Measurements from ENCODE around the gene CPE.

CPE gene

DNA sequence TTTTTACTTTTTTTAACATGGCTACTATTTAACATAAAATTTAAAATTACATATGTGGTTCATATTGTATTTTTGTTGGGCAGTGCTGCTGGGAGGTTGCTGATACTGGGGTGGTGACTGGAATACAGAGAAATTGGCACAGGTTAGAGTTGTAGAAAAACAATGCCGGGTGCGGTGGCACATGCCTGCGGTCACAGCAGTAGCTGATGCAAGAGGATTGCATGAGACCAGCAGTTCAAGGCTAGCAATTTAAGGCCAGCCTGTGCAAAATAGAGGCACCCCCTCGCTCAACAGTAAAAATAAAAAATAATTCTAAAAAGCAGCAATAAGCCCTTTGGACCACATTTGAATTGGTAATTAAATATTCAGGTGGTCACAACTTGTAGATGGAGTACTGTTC lies 11.8 kb upstream of the CPE start:
- DNase-seq = no peak

DNA sequence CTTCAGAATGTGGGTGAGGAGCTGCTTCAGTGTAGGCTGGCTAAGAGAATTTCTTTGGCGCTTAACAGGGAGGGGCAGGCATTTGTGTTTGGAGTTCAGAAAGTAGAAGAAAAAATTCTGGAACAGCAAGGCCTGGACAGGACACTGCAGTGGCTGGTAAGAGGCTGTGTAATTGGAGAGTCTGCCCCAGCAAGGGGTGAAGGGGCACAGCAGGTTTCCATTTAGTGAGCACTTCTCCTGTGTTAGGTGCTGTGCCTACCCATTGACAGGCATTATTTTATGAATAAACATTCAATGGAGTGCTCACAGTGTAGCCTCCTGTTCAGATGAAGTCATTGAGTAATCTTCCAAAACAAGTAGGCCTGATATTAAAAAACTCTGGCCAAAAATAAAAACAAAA lies 10.7 kb upstream of the CPE start:
- no peak for DNase-seq

DNA sequence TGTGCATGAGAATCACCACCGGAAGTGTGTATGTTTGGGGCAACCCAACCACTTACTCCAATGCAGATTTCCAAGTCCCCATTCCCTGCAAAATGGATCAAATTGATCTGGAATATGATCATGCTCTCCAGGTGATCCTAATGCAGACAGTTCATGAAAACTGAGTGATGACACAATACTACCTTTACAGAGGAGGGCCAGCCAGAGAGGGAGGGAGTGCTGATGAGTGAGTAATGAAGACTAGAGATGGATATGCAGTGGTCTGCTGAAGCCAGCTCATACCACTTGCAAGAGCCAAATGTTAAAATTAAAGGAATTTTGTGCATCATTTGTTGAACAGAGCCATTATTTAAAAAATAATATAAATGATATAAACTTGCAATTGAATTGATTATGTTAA lies 10.2 kb upstream of the CPE start:
- DNase-seq = no peak

DNA sequence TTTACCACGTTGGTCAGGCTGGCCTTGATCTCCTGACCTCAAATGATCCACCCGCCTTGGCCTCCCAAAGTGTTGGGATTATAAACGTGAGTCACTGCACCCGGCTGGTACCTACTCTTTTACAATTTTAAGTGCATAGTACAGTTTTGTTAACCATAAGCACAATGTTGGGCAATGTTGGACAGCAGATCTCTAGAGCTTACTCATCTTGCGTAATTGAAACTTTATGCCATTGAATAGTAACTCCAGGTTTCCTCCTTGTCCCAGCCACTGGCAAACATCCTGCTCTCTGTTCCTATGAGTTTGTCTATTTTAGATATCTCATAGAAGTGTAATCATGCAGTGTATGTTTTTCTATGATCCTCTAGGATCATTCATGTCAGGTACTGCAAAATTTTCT lies 9.3 kb upstream of the CPE start:
- DNase-seq = no peak

DNA sequence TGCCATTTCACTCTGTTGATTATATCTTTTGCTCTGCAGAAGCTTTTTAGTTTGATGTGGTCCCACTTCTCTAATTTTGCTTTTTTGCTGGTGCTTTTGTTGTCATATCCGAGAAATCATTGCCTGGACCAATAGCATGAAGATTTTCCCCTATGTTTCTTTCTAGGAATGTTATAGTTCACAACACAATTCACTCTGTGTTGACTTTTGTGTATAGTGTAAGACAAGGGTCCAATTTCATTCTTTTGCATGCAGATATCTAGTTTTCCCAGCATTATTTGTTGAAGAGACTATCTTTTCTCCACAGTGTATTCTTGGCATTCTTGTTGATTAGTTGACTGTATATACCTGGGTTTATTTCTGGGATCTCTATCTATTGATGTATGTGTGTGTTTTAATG lies 8.3 kb upstream of the CPE start:
- no peak for DNase-seq

DNA sequence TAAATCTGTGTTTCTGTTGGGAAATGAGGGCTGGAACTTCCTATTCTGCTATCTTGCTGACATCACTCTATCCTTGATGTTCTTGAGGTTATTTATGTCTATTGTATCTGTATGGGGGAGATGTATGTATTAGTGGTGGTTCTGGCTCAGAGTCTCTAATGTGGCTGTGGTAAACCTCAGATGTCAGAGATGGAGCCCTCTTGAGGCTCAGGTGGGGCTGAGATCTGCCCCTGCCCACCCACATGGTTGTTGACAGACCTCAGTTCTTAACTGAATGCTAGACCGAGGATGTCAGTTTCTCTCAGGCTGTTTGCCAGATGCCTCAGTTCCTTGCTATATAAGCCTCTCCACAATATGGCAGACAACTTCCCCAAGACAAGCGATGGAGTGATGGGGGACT lies 3.3 kb upstream of the CPE start:
- DNase-seq = no peak

DNA sequence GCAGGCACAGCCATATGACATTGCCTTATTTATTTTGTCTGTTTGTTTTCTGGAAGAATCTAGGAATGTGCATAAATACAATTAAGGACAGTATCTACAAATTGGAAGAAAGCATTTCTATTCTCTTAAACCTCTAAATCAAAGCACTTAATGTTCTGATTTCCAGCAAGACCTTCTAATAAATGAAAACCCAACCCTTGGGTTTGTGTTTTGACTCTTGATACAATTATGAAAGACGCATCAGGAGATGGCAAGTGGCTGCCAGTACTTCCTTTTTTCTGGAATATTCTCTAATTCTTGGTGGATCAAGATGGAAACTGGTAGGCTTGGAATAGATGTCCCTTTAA lies 437 bp upstream of the CPE start:
- DNase-seq = no peak

DNA sequence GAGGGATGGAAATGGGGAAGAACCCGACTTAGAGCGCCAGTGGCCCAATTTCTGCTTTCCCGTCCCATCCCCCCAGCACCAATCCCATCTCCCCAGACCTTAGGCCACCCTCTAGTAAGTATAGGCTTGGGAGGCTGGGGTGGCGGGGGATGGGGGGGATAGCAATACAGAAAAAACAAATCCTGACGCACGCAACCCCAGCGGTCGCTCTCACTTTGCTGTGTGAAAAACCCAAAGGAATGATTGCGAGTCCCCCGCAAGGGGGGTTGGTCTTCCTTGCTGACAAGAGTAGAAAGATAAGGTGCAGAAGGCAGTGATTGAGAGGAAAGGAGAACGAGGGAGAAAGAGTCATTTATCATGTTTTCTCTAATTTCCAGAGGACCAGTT lies 863 bp downstream of the CPE start:
- no peak for DNase-seq

DNA sequence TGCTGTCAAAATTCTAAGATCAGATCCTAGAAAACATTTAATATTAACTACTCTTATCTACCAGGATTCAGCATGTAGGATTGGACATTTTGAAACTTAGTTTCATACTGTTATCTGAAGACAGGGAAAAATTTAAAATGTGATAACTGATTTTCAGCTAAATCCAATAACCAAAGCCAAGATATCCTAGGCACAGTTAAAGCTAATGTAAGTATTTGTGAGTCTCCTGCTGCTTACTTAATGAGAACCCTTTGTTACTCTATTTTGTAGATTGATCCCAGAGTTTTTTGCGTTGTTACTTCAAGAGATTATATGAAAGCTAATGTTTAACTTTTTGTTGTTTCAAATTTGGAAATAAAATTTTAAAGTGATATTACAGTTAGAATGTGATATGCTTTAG lies 2.0 kb downstream of the CPE start:
- DNase-seq = no peak

DNA sequence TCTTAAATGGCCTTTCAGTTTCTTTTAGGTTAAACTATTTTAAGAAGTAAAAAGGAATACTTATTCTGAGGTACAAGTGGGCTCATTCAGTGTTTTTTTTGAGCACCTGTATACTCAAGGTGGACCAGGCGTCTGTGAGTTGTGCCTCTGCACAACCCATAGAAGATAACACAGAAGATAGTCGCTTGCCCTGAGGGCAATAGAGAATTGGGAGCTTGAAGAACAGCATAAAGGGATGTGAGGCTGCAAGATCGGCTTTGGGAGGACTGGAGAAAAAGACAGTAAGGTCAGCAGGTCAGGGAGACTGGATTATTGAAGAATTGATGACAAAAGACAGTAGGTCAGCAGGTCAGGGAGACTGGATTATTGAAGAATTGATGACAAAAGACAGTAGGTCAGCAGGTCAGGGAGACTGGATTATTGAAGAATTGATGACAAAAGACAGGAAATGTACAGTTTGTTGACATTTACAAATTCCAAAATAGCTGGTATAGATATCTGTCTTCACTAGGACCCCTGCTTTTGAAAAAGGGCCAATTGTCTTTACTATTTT lies 3.1 kb downstream of the CPE start:
- no peak for DNase-seq

DNA sequence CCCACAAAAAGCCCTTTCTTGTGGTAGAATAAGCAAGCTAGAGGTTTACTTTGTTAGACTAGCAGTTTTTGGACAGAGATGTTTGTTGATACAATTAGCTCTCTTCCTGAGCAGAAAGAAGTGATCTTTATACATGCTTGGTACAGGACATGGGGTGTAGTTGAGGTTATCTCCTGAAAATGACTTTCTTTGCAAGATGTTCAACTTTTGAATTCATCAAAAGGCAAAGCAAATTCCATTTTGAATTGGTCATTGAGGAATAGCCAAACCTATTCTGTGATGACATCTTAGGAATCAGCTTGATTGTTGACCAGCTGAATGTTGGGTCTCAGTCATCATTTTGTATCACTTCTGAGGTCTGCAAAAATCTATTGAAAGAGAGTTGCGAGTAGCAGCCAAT lies 3.8 kb downstream of the CPE start:
- no peak for DNase-seq

DNA sequence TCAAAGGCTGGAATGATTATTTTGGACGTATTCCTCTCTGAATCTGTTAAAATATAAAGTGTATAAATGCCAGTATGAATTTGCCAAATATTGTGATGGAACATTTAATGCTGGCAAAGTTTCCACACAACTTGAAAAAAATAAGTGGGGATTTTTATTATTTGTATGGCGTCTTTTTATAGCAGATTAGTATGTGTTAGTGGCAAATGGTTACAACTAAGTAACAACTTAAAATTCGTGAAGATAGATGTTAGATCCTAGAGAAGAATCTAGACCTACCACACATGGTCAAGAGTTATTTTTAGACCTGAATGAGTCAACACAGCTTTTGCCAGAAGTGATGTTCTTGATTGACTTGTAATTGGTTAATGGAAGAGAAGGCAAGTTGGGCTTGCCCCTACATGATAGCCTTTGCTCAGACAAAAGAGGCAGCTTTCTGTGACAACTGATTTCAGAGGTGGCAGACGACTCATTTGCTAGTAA lies 4.8 kb downstream of the CPE start:
- DNase-seq = no peak

DNA sequence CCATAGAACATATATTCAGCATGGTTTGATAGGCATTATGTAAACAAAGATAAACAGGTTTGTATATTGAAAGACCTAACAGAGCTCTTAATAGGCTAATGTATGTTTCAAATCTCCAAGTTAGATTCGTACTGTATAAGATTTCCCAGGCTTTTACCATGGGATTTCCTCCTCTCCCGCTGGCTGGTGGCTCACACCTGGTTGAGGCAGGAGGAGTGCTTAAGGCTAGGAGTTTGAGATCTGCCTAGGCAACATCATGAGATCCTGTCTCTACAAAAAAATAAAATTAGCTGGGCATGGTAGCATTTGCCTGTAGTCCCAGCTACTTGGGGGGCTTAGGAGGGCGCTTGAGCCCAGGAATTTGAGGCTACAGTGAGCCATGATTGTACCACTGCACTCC lies 5.4 kb downstream of the CPE start:
- DNase-seq = no peak

DNA sequence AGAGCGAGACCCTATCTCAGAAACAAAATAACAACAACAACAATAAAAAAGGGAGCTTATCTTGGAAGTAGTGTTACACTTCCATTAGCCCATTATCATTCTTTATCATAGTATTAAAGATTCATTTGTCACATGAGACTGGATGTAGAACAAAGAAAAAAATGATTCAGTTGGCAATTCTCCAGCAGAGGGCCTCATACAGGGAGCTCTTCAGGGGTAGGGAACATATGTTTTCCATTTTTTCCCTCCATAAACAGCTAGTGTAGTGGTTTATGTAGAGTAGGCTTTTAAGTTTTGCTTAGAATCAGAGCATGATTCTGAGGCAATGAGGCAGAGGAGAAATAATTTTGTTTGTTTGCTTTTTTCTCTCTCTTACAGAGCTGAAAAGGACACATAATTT lies 5.8 kb downstream of the CPE start:
- DNase-seq = no peak

DNA sequence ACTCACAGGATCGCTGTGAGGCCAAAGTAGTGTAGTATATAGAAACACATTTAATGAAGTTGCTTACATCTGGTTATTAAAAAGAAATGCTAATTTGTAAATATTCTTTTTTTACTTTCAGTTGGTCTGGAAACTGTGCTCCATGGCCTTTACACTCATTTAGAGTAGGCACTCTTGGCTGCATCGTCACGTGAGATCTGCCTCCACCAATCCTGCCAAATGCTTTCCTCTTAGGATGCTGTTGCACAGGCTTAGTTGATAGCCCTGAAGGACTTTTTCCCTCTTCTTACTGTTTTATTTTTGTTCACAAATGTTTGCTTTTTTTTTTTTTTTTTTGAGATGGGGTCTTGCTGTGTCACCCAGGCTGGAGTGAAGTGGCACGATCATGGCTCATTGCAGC lies 6.3 kb downstream of the CPE start:
- DNase-seq = no peak

DNA sequence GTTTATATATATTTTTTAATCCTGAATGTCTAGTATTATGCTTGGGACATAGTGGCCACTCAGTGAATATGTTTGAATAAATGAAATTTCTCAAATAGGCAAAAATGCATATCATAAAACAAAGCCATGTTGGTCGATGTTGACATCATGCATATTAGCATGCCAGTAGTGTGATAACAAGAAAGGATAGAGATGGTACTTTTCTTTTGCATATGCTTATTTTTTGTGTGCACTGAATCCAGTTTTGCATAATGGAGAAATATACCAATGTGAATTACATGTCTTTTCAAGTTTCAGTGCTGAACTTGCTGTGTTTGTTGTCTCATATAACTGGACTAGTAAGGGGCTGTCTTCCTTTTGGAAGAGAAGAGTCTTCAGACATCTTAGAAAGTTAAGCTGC lies 7.5 kb downstream of the CPE start:
- DNase-seq = no peak

DNA sequence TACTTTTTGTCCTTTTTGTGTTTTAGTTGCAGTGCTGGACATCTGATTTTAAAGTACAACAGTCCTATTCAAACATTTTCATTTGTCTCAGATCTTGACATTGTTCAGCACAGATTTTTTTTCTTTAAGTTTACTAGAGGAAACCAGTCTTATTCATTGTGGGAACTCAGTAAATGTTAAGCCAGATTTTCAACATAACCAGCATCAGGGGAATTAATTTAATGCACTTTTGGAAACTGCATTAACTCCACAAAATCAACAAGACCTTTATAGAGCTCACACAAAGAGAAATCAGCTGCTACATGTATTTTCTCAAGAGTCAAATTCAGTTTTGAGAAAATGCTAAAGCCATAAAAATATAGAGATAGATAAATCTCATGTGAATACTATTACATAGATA lies 9.9 kb downstream of the CPE start:
- DNase-seq = no peak

DNA sequence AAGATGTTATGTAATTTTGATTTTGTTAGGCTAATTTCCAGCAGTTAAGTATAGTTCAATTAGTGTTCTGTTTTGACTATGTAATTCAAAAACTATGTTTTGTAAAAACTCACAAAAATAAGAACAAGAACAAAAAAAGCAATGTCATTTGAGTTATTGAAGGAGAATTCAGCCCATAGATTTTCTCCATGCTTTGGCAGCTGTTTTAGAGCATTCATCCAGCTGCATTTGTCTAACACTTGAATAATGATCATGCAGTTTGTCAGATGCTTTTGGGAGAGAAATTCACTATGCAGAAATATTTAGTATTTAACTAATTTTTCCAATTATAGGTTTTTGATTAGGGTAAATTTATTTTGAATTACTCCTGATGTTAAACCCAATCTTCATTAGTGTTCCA lies 14.2 kb downstream of the CPE start:
- DNase-seq = no peak

DNA sequence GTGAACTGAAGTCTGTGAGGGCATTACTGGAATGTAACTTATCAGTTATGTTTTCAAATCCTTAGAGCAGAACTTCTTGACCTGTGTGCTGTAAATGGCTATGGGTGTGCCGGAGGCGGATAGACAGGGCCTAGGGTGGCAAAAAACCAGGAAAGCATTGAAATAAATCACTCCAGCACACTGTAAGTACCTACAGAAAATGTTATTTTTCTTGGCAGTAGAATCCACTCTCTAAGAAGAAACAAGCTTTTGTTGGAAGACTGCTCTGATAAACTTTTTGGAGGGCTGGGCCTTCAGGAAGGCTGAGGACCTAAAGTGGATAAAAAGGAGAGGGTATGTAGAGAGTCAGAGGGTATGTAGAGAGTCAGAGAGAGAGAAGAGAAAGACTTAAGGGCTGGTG lies 14.9 kb downstream of the CPE start:
- no peak for DNase-seq

DNA sequence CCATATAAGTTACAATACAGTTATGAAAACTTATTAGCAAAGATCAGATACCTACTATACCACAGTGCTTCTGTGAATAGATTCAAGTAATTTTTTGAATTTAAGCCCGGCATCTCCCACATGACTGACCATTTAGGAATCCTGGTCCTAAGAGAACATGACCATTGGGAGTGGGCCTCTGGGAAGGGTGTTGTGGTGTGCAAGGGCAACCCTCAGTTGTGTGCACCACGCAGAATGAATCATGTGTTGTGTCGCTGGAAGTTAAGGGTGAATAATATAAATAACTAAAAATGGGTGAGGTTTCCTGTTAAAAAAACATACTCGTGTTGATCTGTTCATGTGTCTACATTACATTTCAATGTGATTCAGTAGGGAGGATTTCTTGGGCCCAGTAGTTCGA lies 15.5 kb downstream of the CPE start:
- DNase-seq = no peak

DNA sequence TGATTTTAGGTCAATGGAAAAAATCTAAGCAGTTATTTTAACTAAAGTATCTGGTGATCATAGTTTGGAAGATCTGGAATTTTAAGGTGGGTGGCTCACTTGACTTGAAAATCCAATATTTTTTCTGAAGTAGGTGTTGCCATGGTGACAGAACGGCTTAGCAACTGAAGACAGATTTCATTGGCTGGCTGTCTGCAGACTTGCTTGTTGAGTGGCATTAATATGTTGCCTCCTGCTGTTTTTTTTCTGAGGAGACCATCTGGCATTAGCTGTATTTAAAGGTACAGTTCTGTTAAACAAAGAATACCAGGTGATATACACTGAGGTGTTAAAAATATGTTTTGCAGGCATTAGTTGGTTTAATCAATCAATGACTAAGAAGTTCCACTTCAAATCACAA lies 19.8 kb downstream of the CPE start:
- DNase-seq = no peak

DNA sequence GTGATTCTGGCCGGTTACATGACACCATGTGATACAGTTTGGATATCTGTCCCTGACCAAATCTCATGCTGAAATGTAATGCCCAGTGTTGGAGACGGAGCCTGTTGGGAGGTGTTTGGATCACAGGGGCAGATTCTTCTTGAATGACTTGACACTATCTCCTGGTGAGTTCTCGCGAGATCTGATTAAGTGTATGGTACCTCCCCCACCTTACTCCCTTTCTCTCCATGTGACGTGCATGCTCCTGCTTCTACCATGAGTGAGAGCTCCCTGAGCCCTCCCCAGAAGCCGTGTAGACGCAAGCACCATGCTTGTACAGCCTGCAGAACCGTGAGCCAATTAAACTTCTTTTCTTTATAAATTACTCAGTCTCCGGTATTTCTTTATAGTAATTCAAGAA lies 23.6 kb downstream of the CPE start:
- DNase-seq = no peak

DNA sequence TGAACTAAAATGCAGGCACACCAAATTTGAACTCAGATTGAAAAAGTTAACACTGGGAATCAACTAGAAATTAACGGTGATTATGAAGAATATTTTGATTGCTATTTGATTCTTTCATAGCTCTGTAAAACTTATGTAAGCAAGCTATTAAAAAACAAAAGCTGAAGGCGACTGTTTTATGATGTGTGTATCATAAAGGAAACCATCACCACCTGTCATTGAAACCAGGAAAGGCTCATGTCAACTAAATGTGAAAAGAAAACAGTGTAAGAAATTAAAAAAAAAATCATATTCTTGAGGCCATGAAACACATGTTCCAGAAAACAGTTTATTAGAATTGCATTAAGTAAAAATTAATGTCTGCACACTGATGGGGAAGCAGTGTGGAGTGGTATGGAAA lies 24.2 kb downstream of the CPE start:
- no peak for DNase-seq

DNA sequence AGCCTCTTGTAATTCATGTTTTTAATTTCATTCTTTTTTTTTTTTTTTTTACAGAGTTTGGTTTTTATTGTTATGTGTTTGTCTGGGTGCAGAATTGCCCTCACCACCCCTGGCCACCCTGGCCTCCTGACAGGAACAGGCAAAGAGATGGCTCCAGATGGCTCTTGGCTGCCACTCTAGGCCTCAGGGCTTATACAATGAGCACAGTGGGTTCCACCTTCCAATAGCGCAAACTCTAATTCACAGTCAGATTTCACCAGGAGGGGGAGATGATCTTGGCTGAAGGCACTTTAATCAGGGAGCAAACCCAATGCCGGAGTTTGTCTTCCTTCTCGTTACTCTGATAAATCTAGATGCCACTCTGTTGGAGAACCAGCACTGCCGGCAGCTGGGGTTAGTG lies 24.8 kb downstream of the CPE start:
- no peak for DNase-seq

DNA sequence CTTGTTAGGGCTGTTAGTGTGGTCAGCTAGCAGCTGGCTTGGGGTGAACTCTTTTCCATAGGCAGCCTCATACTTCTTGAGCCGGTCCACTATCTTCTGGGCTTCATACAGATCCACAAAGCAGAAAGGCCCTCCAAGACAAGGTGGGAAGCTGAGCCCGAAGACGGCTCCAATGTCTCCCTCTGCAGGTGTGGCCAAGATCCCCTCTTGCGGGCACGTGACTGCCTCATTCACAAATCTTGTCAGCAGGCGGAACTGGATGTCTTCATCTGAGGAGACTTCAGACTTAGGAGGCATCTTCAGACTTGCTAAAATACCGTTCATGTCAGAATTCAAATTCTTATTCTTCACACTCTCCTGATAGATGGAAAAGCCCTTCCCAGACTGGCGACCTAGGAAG lies 25.3 kb downstream of the CPE start:
- DNase-seq = no peak

DNA sequence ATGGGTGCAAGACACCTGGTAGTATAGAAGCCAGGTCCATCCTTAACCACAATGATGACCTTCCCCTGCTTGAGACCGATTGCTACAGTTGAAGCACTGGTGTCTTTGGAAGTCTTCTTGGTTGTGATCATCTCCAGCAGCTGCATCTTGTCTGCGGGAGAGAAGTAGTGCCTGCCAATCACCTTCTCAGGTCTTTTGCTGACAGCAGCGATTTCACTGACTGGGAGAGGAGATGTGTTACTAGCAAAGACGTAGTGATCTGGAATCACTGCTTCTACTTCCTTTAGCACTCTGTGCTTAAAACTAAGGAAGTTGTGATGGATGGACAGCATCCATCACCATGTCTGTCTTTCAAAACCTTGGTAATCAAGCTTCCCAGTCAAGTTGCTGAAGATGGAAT lies 25.9 kb downstream of the CPE start:
- no peak for DNase-seq

All from 8988T (cell line).